Amniotic epithelial cell (primary cell): ENCODE measurements around the gene TSPO2.

Experiments used
- DNase-seq: peaks from one replicate; pipeline ENCODE4 v3.0.0-alpha.2; 2010; ENCODE audit warnings: low read depth

The TSPO2 gene

GRCh38 chr6:41027799-41028560 is 14.3 kb upstream of the TSPO2 start:
- DNase-seq: peak; percentile 40

GRCh38 chr6:41028561-41029412 is 13.5 kb upstream of the TSPO2 start:
- DNase-seq: no peak

GRCh38 chr6:41032830-41033229 is 9.4 kb upstream of the TSPO2 start:
- DNase-seq: no peak

- no peak for DNase-seq
Measured at GRCh38 chr6:41033776-41034175, 8.5 kb upstream of the TSPO2 start.

DNA sequence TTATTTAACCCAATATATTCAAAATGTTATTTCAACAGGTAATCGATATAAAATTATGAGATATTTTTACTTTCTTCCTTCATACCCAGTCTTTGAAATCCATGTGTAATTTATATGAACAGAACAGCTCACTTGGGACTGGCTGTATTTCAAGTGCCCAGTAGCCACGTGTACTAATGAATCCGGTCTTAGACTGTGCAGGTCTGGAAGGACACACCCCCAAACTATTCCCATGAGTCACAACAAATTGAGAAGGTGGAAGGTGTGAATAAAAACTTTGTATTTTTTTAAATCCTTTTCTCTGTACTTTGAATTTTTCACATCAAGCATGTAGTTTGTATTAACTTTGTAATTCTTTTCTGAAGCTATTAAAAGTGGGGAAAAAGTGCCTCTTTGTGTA is 6.1 kb upstream of the TSPO2 start:
- DNase-seq: peak; percentile 16

DNA sequence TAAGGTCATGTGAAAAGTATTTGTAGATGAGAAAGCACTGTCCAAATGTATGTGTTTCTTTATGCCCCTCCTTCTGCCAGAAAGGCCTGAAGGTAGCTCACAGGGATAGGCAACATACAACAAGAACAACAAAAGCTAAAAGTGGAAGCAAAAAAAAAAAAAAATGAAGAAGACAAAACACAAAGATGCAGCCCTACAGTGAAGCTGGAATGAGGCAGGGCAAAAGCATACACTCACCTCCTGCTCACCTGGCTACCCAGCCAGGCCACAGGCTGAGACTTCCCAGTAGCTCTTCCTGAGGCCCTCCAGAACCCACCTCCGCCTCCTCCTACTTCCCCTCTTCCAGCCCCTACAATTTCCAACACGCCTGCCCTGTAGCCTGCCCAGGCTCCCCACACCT is 5.7 kb upstream of the TSPO2 start:
- no peak for DNase-seq

DNA sequence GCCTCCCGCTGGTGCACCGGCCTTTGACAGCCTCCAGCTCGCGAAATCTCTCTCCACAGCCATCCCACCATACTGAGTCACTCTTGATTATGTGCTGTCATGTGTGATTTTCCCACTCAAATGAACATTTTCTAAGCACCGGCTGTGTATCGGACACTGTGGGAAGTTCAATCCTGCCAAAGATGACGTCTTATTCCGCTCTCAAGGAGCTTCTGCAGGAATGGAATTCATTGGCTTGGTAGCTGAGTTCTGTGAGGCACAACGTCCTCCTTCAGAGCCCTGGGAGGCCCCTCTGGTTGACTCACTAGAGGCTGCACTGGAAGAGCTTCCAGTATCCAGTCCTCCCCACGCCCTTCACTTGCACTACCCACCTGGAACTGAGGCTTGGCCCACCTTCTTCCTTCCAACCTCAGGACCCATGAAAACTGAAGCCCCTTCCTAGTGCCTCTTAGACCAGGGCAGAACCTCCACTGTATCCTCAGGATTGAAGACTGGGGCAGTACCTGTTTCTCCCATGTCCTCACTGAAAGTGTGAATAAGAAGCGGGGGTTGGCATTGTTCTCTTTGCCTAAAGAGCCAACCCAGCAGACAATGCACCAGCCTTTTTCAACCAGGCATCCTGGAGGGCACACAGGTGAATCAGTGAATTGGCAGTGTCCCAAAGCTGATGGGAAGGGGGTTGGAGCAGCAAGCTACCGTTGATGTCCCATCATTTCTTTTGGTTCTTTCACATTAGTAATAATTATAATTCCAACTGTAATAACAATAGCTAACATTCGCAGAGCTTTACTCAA is 5.0 kb upstream of the TSPO2 start:
- peak; percentile 71 for DNase-seq

DNA sequence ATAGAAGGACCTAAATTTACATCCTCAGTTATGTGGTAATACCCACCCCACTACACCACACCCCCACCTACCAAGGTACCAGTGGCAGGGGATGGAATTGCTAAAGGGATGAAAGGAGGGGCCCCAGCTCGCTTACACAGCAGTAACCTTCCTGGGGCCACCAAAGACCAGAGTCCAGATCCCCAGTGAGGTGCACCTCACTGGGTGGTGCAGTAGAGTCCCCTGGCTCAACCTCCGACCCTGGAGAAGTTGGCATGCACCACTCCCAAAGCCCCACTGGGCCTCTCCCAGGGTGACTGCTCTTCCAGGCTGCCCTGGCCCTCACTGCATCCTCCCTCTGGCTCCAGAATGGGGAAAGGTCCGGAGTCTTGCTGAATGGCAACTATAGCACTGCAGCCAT is 4.1 kb upstream of the TSPO2 start:
- DNase-seq: no peak

- peak; percentile 17 for DNase-seq
Measured at GRCh38 chr6:41039060-41039998, 2.9 kb upstream of the TSPO2 start, which contains the start of gene UNC5CL. TSS of gene UNC5CL (minus strand) at chr6:41039221. CDS start at chr6:41035074, 4,147 bp downstream.

DNA sequence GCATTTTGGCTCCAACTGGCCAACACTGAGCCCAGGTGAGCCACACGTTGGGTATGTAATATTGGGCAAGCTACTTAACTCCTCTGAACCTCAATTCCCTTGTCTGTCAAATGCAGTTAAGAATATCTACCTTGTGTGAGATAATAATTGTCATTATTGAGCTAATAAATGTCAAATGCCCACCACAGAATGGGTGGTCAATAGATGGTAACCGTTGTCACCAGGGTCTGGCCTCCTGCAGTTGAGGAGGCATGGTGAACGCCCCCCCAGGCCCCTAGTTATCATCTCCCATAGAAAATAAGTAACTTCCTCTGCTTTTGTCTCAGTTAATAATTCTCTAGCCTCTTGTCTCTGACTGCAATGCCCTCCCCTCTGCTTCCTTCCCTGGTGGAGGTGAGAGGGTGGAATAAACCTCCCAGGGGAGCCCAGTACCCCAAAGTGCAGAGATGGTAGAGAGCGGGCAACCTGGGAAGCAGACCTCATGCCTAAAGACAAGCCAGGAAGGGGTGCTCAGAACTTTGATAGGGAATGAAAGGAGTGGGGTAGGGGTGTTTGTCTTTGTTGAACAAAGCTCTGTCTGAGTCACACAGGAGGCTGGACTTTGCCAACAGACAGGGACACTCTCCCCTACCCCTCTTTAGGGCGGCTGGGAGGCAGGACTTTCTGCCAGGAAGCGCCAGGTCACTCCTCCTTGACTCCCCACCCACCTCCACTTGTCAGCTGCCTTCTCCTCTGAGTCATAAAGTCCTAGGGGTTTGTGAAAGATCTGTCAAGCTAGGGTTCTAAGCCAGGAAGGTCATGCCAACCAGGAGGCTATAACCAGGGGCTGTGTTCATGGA is 1.9 kb upstream of the TSPO2 start:
- DNase-seq: peak; percentile 35

GRCh38 chr6:41040940-41041536 is 1.2 kb upstream of the TSPO2 start:
- no peak for DNase-seq

DNA sequence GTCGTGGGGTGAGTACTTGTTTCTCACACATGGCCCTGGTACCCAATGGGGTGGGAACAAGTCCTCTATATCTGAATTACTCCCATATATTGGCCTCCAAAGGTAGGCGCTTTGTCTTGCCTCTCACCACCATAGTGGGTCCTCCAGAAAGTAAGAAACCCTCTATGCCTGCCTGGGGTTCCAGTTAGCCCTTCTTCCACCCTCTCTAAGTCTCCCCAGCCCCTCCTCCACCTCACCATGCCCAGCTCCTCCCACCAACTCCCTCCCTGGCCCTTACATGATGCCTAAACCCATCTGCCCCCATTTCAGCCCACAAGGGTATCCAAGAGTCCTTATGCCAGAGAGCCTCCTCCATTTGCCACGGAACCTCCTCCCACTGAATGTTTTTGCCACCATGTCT is 884 bp downstream of the TSPO2 start:
- DNase-seq: no peak

DNA sequence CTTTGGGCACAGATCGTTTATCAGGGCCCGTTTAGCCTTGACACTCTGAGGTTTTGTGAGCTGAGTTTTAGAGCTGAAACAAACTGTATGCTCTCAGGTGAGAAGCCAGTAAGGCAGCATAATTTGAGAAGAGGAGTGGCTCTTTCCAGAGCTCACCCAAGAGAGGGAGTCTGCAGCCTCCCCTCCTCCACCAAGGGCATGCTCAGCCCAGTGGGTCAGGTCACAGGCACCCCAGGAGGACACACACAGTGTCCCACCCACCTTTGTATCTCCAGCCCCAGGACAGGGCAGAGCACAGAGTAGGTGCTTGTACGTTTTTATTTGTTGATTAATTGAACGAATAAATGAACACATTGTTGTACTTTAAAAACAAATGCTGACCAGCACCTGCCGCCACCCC is 3.4 kb downstream of the TSPO2 start:
- no peak for DNase-seq

- no peak for DNase-seq
Measured at GRCh38 chr6:41046084-41046483, 3.8 kb downstream of the TSPO2 start.

DNA sequence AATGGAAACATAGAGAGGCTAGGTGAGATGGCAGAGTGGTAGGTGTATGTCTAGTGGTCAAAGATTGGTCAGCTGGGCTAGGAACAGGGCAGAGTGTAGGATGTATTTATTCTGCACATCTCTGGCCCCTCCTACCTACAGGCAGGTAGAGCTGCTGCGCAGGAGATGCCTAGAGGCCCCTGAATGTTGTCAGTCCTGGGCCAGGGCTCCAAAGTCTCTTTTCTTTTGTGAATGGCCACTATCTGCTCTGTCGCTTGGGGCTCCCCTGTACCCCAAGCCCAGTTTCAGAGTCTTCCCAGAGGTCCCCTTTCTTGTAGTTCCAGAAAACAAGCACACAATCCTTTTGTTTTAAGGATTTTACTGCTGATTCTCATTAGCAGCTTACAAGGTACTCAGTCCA is 5.0 kb downstream of the TSPO2 start:
- DNase-seq: no peak

DNA sequence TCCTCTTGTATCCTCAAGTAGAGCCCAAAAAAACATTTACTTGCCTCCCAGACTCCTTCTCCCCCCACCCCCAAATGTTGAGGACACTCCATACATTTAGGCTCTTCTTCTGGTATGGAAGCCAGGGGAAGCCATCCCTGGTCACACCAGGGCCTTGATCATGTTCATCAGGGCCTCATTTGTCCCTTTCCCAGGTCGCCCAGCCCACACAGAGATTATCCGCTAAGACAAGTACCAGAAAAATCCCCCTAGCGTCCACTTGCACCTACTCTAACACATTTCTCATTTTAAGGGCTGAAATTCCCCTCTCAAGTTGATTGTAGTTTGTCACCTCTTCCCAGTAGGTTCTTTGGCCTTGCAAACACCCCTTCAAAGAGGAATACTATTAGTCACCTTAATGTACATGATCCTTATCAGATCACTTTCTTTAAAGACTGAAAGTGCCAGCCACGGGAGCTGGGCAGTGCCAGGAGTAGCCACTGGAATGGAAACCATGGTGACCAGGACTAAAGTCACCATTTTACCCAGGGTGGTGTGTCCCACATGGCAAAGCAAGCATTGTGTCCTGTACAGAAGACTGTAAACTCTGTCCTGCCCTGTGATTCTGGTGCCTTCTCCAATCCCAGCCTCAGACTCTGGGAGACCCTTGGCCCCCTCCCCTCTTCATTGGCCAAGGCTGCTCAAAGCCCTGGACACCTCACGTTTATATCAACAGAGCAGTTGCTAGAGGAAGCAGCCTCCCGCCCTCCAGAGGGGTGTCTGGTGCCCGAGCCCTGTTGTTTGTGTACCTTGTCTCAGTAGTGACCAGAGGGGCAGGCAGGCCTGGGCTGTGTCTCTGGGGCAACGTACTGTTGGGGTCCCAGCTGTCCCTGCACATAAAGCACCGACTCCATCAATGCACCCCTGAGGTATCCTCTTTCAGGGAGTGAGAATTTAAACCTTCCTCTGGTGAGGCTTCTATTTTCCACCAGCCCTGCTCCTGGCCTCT is 5.8 kb downstream of the TSPO2 start:
- no peak for DNase-seq

GRCh38 chr6:41049521-41049920 is 7.3 kb downstream of the TSPO2 start:
- peak; percentile 26 for DNase-seq

DNA sequence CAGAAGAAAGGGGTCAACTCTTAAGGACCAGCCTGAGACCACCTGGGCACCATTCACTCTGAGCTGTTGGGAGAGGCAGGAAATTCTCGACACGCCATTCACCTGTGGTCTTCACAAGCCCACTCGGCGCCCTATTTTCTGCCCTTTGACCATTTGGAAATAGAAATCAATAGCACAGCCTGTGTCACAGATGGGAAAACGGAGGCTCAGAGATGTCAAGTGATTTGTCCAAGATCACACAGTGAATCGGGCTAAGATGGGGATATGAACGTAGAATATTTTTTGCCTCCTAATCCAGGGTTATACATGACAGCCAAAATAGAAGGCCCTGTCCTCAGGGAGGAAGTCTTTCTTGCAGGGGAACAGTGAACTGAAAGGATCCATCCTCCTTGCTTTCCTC is 7.7 kb downstream of the TSPO2 start:
- no peak for DNase-seq

- DNase-seq: no peak
Measured at GRCh38 chr6:41050536-41050935, 8.3 kb downstream of the TSPO2 start.
